Sigmoid colon (tissue), 7 donors: ENCODE results near the gene SYT9. TPM values are rescaled to one million over a fixed set of nuclear protein-coding genes. Genes with fewer than 3 reads are reported as not detected.
A peak's percentile ranks its signal among the peaks of the same experiment; 100 is the strongest.

ENCODE experiments used
- DNase-seq: peaks from one replicate; pipeline ENCODE4 v3.0.0-alpha.2; 2019
- H3K27ac ChIP-seq, 4 donors: fragments of 200-600 bp; sonication (generic); one replicate each; pipeline ENCODE4 v1.5.1; 2016 to 2019; ENCODE audit warnings: mild to moderate bottlenecking in 1 of 4
- H3K27me3 ChIP-seq, 3 donors: fragments of 200-600 bp; sonication (generic); one replicate each; pipeline ENCODE4 v1.5.1; 2019; ENCODE audit warnings: mild to moderate bottlenecking in 1 of 3
- H3K36me3 ChIP-seq, 4 donors: fragments of 200-600 bp; sonication (generic); one replicate each; pipeline ENCODE4 v1.5.1; 2016 to 2019
- H3K4me1 ChIP-seq, 4 donors: fragments of 200-600 bp; sonication (generic); one replicate each; pipeline ENCODE4 v1.5.1; 2017 to 2019
- H3K4me3 ChIP-seq, 4 donors: fragments of 200-600 bp; sonication (generic); one replicate each; pipeline ENCODE4 v1.5.1; 2017 to 2019; ENCODE audit warnings: mild to moderate bottlenecking in 2 of 4, moderate library complexity in 1 of 4
- H3K9me3 ChIP-seq, 4 donors: fragments of 200-600 bp in 3 of 4; sonication (generic) in 3 of 4; one replicate each; pipeline versions ENCODE4 v1.5.1 to v1.6.1; 2013 to 2019
- CTCF ChIP-seq, 4 experiments: fragments of 450-650 bp in 3 of 4; fragments of 200-600 bp in 1 of 4; IDR thresholded peaks; one replicate each; pipeline ENCODE4 v1.5.1; 2016 to 2019; ENCODE audit warnings: antibody characterized with exemption in 4 of 4, mild to moderate bottlenecking in 3 of 4, moderate library complexity in 2 of 4
- EP300 ChIP-seq, 4 donors: sonication (generic); formaldehyde crosslinking; IDR thresholded peaks; one replicate each; pipeline ENCODE4 v1.6.1; 2017; ENCODE audit warnings: antibody characterized with exemption in 4 of 4
- POLR2A ChIP-seq, 2 donors: fragments of 450-650 bp; IDR thresholded peaks; one replicate each; pipeline ENCODE4 v1.6.1; 2016; ENCODE audit warnings: antibody characterized with exemption in 2 of 2, mild to moderate bottlenecking in 2 of 2, moderate library complexity in 2 of 2
- POLR2AphosphoS5 ChIP-seq, 4 donors: sonication (generic); formaldehyde crosslinking; IDR thresholded peaks; one replicate each; pipeline ENCODE4 v1.6.1; 2017; ENCODE audit warnings: antibody characterized with exemption in 4 of 4
- WGBS, 2 donors: extraction: QIAGEN DNeasy Blood & Tissue Kit; methylation state at CpG; one replicate each; pipeline ENCODE4 v1.1.7; 2013; 5-methylcytosine and 5-hydroxymethylcytosine counted together
- intact Hi-C: fragments of 100-400 bp; cut with DNase I; formaldehyde crosslinking; loops from one replicate; pipeline ENCODE4 v1.15.1; 2023
- polyA plus RNA-seq, 3 donors: library from polyadenylated mRNA; stranded (reverse); fragments of 200-250 nt; gene quantifications; one replicate each; pipeline ENCODE4 v1.2.3, GENCODE V29; 2013
- total RNA-seq, 4 donors: library from RNA; depleted of rRNA; stranded (reverse); fragments of >200 nt; gene quantifications; one replicate each; pipeline ENCODE4 v1.1.0, GENCODE V29; 2016
- donor health status: healthy with polysubstance abuse.
- donor health status: Bipolar disorder and iron deficiency.
- donor health status: healthy.

Gene SYT9
- total RNA-seq (1 to 10 TPM in 1 of 4 donors, under 1 TPM in 3; 0.16 to 1.1 (median 0.34) TPM), polyA plus RNA-seq (under 1 TPM in 1 of 3 donors, not detected in 2; 0.28 TPM)

- H3K27ac ChIP-seq = no peak within 1 kb of the TSS
- H3K27me3 ChIP-seq = peaks cover 0 to 27% (median 16%) of the 10 kb centered on the region in 3 donors
- peak; percentile 62 for DNase-seq
- no peaks in the 10 kb centered on the region for H3K36me3 ChIP-seq
- no peak for TF ChIP-seq POLR2AphosphoS5 (IDR thresholded peaks at IDR 0.05)
- TF ChIP-seq CTCF (IDR thresholded peaks at IDR 0.05) = no peak
- no peak for TF ChIP-seq POLR2A (IDR thresholded peaks at IDR 0.05)
- TF ChIP-seq EP300 (IDR thresholded peaks at IDR 0.05) = no peak
- H3K4me1 ChIP-seq = peaks cover 0 to 17% (median 14%) of the 10 kb centered on the region in 4 donors
- 1 to 2% methylated on average over 84 of the region's 84 CpGs for WGBS, 2 donors
- peak within 1 kb of the TSS; percentile 25 to 61 (median 48) for H3K4me3 ChIP-seq
- intact Hi-C loops = no loop called here
- H3K9me3 ChIP-seq = no peaks in the 10 kb centered on the region
These were observed at the start of gene SYT9 for GRCh38 chr11:7251836-7252682. SYT9 (plus strand) TSS chr11:7251904; CDS start chr11:7252187, 283 bp downstream.

- Histone ChIP-seq H3K4me1 (no peaks in the 10 kb centered on the region), H3K36me3 (no peaks in the 10 kb centered on the region), H3K27me3 (no peaks in the 10 kb centered on the region), H3K4me3 (no peak overlapping the region), H3K9me3 (no peaks in the 10 kb centered on the region), H3K27ac (no peak overlapping the region)
- intact Hi-C loops = no loop called here
- WGBS, 2 donors = 93 to 95% methylated on average over 3 of the region's 3 CpGs
- no peak for DNase-seq
- TF ChIP-seq POLR2A (IDR thresholded peaks at IDR 0.05) (no peak), CTCF (IDR thresholded peaks at IDR 0.05) (no peak)
These were observed 49.3 kb upstream of the SYT9 start for GRCh38 chr11:7202412-7202811.

- Histone ChIP-seq H3K4me1 (no peaks in the 10 kb centered on the region), H3K4me3 (no peak overlapping the region), H3K36me3 (no peaks in the 10 kb centered on the region), H3K27ac (no peak overlapping the region), H3K27me3 (no peaks in the 10 kb centered on the region), H3K9me3 (no peaks in the 10 kb centered on the region)
- no peak for DNase-seq
- intact Hi-C loops = no loop called here
- WGBS, 2 donors = 34 to 53% methylated on average over 4 of the region's 4 CpGs
- TF ChIP-seq POLR2AphosphoS5 (IDR thresholded peaks at IDR 0.05) = no peak
- TF ChIP-seq CTCF (IDR thresholded peaks at IDR 0.05) = no peak
- TF ChIP-seq POLR2A (IDR thresholded peaks at IDR 0.05) = no peak
- no peak for TF ChIP-seq EP300 (IDR thresholded peaks at IDR 0.05)
These were observed 46.9 kb upstream of the SYT9 start for GRCh38 chr11:7204778-7205177.

GRCh38 chr11:7208391-7208790 lies 43.3 kb upstream of the SYT9 start:
- intact Hi-C loops = no loop called here
- TF ChIP-seq POLR2A (IDR thresholded peaks at IDR 0.05) (no peak), POLR2AphosphoS5 (IDR thresholded peaks at IDR 0.05) (no peak), CTCF (IDR thresholded peaks at IDR 0.05) (no peak), EP300 (IDR thresholded peaks at IDR 0.05) (no peak)
- Histone ChIP-seq H3K36me3 (no peaks in the 10 kb centered on the region), H3K27me3 (no peaks in the 10 kb centered on the region), H3K27ac (no peak overlapping the region), H3K4me3 (no peak overlapping the region), H3K9me3 (no peaks in the 10 kb centered on the region), H3K4me1 (no peaks in the 10 kb centered on the region)
- no peak for DNase-seq
- 80 to 87% methylated on average over 7 of the region's 7 CpGs for WGBS, 2 donors
